GM19043 (cell line): ENCODE measurements around the gene CPPED1.

Experiments used
- ATAC-seq: cut with Tn5 transposase; IDR thresholded peaks from one replicate; pipeline ENCODE4 v1.9.1; 2021; ENCODE audit warnings: low read depth; ENCODE audit not compliant: unreplicated experiment

CPPED1 gene

DNA sequence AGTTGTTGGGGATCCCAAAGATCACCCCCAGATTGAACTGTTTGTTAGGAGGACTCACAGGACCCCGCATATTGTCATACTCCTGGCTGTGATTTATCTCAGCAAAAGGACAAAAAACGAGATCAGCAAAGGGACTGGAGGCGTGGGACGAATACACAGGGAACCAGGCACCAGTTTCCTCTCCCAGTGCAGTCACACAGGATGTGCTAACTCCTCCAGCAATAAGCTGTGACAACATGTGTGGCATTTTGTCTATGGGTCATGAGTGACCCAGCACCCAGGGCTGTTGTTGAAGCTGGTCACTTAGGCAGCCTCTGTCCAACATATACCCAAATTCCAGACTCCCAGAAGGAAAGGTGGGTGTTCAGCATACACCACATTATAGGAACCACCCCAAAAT is 60.9 kb downstream of the CPPED1 start:
- no peak for ATAC-seq

DNA sequence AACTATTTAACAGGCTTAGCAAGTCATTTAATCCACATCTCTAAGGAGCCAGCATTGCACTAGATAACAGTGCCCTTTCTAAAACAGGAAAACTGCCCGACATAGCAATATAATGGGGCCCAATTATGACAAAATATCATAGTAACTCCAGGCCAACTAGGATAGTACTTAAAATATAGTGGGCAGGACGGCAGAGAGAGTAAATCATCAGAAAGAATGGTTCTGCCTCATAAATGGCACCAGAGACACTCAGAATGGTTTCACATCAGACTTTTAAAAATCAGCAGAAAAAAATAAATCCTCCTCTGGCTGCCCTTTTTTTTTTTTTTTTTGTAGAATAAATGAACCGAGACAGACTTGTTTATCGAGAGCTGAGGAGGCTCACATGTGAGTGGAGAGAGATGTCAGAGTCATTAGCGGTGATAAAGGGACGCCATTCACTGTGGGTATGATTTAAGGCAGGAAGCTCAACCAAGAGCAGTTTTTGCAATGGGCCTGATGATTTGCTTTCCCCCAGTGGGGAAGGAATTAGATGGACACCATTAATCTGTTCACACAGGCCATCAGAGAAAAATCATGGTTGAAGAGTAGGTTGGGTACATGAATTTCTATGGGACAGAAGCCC is 62.6 kb downstream of the CPPED1 start:
- no peak for ATAC-seq

DNA sequence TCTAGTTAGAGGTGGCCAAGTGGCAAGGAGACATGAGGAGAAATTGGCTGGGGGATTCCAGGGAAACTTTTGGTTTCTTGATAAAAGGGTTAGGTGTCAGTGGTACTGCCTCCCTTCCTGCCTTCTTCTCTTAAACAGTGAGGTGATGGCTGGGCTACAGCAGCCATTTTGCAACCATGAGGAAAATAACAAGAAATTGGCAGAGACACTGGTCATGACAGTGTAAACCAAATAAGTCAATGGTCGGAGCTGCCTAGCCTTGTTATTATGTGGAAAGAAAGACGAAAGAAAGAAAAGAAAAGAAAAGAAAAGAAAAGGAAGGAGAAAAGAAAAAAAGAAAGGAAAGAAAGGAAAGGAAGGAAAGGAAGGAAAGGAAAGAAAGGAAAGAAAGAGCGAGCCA is 63.9 kb downstream of the CPPED1 start:
- no peak for ATAC-seq

DNA sequence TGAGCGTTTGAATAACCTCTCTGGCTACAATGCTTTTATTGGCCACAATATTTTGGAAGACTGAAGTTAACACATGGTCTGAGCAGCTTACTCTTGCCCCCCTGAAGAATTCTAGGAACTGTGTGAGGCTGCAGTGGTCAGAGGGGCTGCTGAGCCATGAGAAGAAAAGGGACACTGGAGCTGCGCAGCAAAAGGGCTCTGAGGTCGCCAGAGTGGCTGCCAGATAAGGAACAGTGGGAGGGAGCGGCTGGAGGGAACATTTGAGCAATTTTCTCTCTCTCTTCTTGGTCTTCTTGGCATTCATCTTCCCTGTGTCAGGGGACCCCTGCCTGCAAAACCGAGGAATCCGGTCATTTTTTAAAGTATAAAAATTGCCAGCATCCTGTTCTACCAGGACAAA is 66.1 kb downstream of the CPPED1 start:
- no peak for ATAC-seq

DNA sequence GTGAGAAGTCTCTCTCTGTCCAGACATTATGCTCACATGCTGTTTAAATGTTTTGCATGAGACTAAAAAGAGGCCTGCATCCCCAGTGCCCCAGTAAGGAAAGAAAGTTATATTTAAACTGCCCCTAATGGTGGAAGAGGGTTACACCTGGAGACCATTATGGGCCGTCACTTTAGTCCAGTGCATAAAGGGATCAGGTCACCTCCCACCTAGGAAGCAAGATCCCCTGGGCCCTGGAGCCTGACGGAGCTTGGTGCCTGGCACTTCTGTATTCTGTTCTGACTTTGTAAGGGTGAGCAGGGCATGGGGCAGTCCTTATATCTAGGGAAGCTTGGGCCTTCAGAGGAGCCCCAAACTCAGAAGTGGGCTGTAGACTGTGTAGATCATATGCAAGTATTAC is 67.9 kb downstream of the CPPED1 start:
- ATAC-seq: no peak

DNA sequence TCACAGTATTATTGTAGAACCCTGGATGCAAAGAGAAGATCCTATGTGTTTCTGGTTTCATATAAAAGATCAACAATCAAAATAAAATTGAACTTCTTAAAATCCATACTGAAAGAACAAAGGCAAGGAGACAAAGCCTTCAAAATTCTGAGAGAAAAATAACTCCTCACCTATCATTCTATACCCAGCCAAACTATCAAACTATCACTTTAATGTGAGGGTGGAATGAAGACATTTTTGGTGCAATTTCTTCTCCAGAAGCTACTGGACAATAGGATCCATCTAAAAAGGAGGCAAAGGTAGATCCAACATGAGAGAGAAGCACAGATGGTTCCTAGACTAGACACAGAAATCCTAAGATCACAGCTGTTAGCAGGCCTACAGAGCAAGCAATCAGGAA is 71.1 kb downstream of the CPPED1 start:
- no peak for ATAC-seq

DNA sequence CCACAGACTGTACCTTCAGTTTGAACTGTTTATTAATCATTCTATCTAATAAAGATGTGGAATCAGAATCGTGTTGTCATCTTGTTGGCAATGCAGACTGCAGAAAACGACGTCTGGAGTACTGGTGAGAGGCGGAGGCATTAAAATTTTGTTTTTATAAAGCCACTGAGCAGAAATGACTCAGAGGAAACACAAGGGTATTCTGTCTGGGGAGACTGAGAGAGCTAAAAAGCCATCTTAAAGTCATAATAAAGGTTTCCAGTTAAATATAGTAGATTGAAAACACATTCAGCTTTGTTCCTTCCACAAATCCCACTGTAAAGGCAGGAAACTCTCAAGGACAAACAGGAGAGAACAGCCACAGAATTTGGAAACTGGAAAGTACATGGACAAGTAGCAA is 74.2 kb downstream of the CPPED1 start:
- no peak for ATAC-seq

DNA sequence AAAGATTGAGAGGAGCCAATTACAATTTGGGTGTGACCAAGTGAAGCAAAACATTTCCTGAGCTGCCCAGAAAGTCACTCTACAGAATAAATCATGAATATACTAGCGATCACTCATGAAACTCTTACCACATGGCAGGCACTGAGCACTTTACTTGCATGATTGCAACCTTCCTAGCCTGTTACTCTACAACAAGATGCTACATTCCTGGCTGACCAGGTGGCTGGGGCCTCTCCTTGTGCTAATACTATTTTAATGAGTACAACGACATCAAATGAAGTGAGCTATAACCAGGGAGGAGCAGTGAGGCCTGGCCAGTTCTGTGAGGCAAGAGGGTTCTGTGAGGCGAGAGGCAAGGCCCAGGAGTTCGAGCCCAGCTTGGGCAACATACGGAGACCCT is 75.2 kb downstream of the CPPED1 start:
- ATAC-seq: no peak

DNA sequence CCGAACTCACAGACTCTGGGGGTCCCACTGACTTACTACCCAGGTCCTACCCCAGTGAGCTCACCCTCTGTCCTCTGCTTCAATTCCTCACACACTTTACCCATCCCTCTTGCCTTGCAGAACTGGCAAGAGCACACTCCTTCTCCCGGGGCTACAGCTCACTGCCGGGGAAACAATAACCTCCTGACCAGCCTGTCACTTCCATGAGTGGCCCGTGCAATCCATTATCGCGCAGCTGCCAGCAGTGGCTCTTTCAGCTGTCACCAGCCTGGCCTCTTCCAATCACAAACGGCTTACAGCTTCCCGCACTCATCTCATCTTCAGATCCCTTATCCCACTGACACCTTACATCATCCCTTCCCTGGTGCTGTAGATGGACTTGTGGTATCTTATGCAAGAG is 79.5 kb downstream of the CPPED1 start:
- ATAC-seq: no peak

DNA sequence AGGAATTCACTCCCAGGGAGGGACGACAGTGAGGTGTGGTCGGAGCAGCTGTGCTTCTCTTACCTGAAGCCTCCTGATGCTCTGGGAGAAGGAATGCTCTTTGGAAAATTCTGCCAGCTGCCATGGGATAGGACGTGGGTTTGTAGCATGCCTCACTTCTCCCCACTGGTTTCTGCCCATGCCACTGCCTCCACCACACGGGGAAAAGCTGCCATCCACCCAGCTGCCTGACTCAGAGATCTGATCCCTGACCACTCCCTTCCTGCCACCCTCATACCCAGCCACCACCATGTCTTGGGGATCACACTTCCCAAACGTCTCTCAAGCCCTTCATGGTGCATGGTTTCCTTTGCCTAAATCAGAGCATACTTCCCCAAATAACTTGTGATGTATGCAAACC is 80.0 kb downstream of the CPPED1 start:
- ATAC-seq: no peak

DNA sequence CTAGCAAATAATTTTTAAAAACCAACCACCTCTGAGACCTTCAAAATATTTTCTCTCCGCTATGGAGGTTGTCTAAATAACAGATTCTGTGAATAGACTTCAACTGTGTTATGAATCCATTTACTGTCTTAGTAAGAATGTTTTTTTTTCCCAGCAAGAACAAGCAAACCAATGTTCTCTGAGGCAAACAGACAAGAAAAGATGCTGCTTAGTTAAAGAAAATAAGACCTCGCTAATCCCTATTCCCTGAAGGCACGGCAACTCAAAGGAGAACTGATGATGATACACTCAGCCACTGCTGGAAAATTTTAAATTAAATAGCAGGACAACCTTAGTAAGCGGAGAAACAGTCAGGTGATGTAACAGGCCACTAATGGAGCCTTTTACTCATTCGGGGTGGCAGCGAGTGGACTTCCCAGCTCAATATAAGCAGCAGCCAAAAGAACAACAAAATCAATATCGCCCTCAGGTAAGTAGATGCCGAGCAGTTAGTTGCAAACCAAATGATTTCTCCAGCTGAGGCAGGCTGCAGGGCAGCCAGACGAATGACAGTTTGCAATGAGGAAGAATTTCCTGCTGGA is 81.8 kb downstream of the CPPED1 start:
- no peak for ATAC-seq

DNA sequence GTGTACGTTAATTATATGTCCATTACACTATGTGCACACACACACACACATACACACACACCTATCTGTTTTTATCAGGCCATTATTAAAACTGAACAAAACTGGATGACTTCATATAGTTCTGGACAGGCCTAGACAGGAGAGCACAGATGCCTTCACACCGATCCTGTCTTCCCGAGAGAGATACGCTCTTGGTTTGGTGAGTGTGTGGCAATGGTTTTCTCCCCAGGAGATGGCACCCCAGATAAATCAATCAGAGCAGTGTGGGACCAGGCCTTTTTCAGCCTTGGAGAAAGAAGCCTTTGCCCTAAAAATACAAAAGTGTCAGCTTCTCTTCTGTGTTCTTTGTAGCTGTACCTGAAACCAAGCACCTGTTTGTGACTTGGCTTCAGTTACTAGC is 83.7 kb downstream of the CPPED1 start:
- ATAC-seq: no peak

DNA sequence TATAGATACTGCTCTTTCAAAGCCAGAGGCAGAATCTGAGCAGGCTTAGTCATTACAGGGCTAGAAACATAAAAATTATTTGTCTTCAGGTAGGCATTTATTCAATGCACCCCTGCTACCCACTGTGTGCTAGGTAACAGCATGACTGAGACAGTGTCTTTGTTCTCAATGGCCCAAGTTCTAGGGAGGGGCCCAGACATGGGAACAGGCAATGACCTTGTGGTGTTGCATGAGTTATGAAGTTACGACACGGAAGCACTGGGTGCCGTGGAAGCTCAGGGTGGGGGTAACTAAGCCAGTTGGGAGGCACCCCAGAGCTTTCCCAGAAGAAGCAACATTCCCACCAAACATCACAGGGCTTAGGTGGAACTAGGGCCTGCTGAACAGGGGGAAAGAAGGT is 87.0 kb downstream of the CPPED1 start:
- ATAC-seq: no peak

DNA sequence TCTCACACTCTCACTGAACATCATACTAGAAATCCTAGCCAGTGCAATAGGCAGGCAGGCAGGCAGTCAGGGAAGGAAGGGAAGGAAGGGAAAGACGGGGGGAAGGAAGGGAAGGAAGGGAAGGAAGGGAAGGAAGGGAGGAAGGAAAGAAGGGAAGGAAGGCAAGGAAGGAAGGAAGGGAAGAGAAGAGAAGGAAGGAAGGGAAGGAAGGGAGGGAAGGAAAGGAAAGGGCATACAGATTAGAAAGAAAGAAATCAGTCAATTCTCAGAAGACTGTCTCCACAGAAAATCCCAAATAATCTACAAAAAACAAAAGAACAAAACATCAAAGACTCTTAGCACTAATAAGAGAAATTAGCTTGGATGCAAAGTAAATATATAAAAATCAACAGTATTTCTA is 93.9 kb downstream of the CPPED1 start:
- no peak for ATAC-seq

DNA sequence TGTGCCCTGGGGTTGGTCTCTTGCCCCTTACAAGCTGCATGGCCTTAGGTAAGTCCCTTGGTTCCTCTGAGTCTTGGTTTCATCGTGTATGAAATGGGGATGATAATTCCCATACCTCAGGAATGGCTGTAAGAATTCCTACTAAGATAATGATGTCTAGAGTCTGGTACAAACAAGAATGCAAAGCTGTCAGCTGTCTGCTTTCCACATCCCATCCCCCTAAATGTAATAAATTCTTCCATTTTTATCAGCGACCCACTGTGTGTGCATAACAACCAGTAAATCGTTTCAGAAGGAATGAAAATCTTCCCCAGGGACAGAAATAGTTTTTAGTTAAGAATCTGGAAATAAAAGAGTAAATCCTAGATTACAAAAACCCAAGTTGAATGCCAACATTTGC is 95.4 kb downstream of the CPPED1 start:
- no peak for ATAC-seq

DNA sequence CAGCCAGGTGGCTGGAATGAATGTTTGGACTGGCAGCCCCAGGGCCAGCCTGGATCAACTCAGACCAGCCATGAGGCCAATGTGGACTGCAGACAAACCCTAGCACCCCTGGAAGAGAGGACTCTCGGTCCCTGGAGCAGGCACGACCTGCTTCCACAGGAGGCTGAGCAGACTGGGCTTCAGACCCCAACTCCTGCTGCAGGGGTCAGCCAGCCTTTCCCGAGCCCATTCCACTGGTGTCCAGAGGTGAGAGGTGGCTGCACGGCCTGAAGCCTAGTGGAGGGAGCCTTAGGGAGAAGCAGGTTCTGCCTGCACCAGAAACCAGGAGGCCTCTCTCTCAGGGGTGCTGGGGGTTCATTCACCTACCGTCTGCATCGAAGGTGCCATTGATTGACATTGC is 97.1 kb downstream of the CPPED1 start:
- ATAC-seq: no peak

DNA sequence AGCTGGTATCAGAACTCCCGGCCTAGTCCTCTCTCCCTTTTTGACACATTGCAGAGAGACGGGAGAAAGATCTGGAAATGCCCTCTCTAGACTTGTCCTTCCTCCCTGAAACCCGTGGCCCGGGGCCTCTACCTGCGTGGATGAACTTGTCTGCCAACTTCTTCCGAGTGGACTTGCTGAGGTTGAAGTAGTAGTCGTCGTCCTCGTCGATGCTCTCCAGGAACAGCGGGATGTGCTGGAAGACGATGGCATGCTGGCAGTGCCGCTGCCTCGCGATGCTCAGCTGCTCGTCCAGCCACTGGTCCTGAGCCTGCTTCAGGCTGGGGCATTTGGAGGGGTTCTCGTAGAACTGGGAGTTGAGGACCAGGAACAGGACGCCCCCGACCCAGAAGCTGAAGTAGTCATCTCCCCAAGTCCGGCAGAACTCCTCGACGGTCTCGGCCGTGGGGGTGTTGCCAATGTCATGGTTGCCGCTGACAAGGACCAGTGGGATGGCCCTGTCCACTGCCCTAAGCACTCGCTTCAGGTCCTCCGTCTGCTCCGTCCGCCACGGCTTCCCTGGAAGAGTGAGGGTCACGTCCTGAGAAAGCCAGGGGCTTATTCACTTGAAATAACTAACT is 99.1 kb downstream of the CPPED1 start:
- no peak for ATAC-seq

DNA sequence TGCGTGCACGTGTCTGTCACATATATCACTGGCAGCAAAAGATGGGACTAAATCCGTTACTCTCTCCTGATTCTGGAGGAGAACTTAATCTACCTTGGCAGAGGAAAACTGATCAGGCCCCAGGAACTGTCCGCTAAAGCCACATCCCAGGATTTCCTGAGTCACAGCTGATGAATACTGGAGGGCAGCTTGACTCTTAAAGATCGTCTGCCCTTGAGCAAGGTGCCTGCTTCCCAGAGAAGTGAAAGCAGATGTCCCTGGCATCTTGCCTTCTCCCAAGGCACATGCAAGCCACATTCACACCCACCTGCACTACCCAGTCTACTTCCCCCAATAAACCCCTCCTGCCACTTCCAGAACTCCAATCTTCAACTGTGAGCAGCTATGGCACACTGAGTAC is 99.8 kb downstream of the CPPED1 start:
- no peak for ATAC-seq

DNA sequence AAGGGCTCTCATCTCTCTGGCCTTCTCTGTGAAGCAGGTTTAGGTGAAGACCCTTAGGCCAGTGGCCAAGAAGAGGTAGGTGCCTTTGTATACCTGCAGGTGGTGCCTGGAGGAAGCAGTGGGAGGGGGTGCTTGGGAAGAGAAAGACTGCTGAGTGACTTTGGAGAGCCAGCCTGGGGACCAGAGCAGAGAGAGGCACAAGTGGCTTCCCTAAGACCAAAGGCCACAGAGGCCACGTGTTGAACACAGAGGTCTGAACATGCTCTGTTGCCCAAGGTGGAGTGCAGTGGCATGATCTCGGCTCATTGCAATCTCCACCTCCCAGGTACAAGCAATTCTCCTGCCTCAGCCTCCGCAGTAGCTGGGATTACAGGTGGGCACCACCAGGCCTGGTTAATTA is 103.5 kb downstream of the CPPED1 start:
- ATAC-seq: no peak

DNA sequence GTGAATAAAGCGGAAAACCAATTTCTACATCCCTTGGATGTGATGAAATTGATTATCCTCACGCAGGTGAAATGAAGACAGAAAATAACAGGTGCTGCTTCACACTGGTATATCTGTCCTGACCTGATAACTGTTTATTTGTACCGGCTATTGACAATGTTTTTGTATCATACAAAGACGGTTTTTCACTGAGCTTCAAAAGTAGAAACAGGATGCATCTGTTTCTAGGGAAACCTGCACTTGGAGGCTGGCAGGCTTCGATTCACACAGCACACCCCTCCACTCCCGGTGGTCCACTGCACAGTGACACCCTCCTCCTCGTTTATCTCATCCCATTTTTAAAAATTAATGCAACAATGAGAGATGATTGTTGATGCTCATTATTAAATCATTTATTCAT is 104.5 kb downstream of the CPPED1 start:
- no peak for ATAC-seq

DNA sequence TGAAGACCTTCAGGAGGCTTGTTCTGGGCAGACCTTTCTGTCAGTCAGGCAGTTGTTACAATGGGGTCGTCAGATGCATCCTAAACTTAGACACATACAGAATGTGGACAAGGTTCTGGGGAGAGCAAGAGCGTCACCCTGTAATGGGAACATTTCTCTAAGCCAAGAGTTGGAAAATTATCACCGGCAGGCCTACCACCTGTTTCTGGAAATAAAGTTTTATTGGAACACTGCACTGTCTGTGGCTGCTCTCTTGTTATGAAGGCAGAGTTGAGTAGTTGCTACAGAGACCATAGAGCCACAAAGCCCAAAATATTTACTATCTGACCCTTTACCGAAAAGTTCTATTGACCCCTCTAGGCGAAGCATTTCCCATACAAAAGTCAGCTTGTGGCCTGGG is 106.2 kb downstream of the CPPED1 start:
- no peak for ATAC-seq

DNA sequence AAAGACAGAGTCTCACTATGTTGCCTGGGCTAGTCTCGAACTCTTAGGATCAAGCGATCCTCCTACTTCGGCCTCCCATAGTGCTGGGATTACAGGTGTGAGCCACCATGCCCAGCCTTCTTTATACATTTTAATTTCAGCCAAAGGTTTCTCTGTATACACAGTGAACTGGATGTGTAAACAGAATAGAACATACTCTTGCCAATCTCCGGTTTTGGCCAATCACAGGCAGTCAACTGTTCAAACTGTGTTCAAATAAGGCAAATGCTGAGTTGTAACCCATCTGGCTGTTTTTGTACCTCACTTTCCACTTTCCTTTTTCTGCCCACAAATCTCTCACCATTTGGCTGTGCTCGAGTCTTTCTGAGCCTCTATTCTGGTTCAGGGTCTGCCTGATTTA is 108.2 kb downstream of the CPPED1 start:
- no peak for ATAC-seq

DNA sequence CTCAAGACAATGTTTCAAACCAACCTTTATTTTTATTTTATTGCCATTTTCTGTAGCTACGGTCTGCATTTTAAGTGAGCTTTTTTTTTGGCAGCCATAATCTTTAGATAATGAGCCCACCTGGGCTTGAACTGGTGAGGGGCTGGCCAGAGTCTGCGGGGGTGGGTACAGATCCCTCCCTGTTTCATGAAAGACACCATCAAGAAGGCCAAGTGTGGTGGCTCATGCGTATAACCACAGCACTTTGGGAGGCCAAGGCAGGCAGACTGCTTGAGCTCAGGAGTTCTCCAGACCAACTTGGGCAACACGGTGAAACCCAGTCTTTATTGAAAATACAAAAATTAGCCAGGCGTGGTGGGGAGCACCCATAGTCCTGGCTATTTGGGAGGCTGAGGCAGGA is 113.7 kb downstream of the CPPED1 start:
- no peak for ATAC-seq
